ENCODE measurements around the gene CTXN3.

CTXN3 gene

DNA sequence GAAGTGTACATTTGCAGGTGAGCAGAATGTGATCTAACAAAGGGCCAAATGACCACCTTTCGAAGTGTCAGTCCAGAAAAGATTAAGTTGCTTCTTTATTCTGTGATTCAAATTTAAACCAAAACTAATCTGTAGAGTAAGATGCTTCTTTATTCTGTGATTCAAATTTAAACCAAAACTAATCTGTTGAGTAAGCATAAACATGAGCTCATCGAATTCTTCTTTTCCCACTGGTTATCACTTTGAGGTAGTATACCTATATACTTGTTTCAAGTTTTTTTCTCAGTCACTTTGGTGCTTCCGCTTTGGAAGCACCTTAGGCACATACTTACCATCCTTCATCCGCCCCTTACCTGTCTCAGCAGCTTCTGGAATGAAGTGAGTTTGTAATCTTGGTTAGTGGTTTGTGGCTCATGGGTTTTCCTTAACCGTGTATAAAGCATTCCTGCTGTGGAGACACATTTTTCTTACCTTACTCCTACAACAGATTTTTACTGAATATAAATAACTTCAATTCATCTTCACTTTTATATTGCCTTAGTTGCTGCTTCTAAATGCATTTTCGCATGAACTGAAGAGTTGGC is 40.7 kb upstream of the CTXN3 start:
- TF ChIP-seq, protein P1, sequence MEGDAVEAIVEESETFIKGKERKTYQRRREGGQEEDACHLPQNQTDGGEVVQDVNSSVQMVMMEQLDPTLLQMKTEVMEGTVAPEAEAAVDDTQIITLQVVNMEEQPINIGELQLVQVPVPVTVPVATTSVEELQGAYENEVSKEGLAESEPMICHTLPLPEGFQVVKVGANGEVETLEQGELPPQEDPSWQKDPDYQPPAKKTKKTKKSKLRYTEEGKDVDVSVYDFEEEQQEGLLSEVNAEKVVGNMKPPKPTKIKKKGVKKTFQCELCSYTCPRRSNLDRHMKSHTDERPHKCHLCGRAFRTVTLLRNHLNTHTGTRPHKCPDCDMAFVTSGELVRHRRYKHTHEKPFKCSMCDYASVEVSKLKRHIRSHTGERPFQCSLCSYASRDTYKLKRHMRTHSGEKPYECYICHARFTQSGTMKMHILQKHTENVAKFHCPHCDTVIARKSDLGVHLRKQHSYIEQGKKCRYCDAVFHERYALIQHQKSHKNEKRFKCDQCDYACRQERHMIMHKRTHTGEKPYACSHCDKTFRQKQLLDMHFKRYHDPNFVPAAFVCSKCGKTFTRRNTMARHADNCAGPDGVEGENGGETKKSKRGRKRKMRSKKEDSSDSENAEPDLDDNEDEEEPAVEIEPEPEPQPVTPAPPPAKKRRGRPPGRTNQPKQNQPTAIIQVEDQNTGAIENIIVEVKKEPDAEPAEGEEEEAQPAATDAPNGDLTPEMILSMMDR (IDR thresholded peaks at IDR 0.05) = no peak
- no peak for TF ChIP-seq ZFX (IDR thresholded peaks at IDR 0.05; ENCODE audit: borderline replicate concordance)
- no peak overlapping the region for H3K27ac ChIP-seq

DNA sequence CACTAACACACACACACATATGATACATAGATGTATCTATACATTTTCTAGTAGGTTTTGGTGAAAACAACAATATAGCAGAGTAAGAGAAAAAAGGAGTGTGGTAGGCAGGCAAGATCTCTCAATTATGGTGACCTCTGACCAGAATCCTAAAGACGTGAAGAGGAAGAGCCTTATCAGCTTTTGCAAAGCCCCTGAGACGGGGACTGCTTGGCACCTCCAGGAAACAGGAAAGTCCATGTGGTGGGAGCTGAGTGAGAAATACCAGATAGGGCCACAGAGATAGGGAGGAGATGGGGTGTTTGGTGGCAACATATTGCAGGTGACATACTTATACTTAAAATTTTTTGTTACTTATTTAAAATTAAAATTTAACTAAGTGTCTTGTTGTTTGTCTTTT is 39.9 kb upstream of the CTXN3 start:
- H3K27ac ChIP-seq = no peak overlapping the region
- no peak for TF ChIP-seq ZFX (IDR thresholded peaks at IDR 0.05; ENCODE audit: borderline replicate concordance)
- TF ChIP-seq, protein P1 (IDR thresholded peaks at IDR 0.05) = no peak

DNA sequence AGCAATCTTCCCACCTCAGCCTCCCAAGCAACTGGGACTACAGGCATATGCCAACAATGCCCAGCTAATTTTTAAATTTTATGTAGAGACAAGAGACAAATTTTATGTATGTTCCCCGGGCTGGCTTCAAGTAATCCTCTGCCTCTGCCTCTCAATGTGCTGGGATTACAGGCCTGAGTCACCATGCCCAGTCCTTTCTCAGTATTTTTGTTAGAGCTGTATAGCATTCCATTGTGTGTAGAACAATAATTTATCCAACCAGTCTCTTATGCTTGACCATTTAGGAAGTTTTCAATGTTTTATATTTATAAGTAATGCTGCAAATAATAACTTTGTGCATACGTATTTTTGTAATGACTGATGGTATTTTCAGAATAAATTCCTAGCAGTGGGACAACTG is 38.9 kb upstream of the CTXN3 start:
- TF ChIP-seq, protein P1 (IDR thresholded peaks at IDR 0.05) = no peak
- TF ChIP-seq ZFX (IDR thresholded peaks at IDR 0.05; ENCODE audit: borderline replicate concordance) = no peak
- H3K27ac ChIP-seq = no peak overlapping the region

DNA sequence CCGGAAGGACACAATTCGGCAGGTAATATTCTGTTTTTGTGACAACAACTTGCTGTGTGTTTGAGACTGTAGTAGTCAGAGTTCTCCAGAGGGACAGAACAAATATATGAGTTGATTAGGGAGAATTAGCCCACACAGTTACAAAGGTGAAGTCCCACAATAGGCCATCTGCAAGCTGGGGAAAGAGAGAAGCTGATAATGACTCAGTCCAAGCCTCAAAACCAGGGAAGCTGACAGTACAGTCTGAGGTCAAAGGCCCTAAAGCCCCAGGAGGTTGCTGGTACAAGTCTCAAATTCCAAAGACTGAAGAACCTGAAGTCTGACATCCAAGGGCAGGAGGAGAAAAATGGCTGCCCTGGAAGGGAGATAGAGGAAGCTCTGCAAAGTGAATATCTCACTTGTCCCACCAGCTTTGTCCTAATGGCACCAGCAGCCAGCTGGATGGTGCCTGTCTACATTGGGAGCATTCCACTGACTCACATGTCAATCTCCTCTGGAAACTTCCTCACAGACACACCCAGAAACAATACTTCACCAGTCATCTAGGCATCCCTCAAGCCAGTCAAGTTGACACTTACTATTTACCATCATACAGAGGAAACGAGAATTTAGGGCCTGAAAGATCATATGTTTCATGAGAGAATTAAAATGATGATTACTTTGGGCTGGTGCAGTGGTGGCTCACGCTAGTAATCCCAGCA is 36.3 kb upstream of the CTXN3 start:
- TF ChIP-seq ZFX (IDR thresholded peaks at IDR 0.05; ENCODE audit: borderline replicate concordance) = no peak
- TF ChIP-seq, protein P1 (IDR thresholded peaks at IDR 0.05) = no peak
- no peak overlapping the region for H3K27ac ChIP-seq

DNA sequence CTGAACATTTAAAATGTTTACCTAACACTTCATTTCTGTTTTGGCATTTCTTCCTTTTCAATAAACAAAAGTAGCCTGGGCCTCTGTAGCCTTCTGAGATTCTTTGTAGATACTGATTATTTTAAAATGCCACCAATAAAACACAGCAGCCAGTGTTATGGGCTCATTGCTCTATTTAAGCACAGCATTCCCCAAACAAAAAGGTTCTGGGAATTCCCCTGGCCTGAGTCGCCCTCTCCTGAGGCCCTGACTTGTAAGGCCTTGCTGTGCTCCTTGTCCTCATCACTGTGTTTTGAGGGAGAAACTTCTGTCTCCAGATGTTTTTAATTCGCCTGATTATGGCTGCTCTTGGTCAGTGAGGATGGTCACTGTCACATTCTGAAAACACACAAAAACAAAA is 33.0 kb upstream of the CTXN3 start:
- H3K27ac ChIP-seq = no peak overlapping the region
- no peak for TF ChIP-seq ZFX (IDR thresholded peaks at IDR 0.05; ENCODE audit: borderline replicate concordance)
- TF ChIP-seq, protein P1 (IDR thresholded peaks at IDR 0.05) = no peak

DNA sequence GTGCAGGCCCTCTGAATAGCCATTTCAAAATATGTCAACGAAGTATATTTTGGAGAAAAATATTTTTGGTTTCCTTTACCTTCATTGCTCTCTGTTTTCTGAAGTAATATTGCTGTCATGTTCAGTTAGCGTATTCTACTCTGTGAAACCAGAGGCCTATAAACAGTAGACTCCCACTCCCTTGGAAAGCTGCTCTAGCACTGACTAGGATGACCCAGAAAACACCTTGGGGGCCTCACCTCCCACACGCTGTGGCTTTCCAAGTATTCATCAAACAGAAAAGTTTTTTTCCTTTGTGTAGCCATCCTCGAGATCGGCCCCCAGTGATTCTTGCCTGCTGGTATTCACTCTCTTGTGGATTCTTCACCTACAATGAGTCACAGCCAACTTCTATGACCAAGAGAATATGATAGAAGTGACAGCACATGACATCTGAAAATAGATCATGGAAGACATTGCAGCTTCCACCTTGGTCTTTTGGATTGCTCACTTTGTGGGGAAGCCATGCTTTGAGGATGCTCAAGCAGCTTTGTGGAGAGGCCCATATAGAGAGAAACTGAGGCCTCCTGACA is 28.9 kb upstream of the CTXN3 start:
- TF ChIP-seq ZFX (IDR thresholded peaks at IDR 0.05; ENCODE audit: borderline replicate concordance) = no peak
- TF ChIP-seq, protein P1 (IDR thresholded peaks at IDR 0.05) = no peak
- H3K27ac ChIP-seq = no peak overlapping the region
